HG02870 (cell line): ENCODE measurements around the gene KCNIP1.
"Not testable (repeated sequence)": the region's sequence is repeated elsewhere in the genome, so short reads cannot be mapped to it uniquely, and the experiment has no call there.

ENCODE experiments used
- ATAC-seq: cut with Tn5 transposase; IDR thresholded peaks from one replicate; pipeline ENCODE4 v1.9.1; 2021; ENCODE audit warnings: mild to moderate bottlenecking, moderate library complexity; ENCODE audit not compliant: unreplicated experiment

Gene KCNIP1

GRCh38 chr5:170745481-170746071 is 241.8 kb downstream of the KCNIP1 start:
- ATAC-seq: no peak

- no peak for ATAC-seq
Observed at GRCh38 chr5:170746075-170746960, 242.5 kb downstream of the KCNIP1 start.

- no peak for ATAC-seq
Observed at GRCh38 chr5:170746961-170747340, 243.1 kb downstream of the KCNIP1 start.

GRCh38 chr5:170747357-170747756 is 243.5 kb downstream of the KCNIP1 start:
- ATAC-seq: no peak

- no peak for ATAC-seq
Observed at GRCh38 chr5:170747851-170748250, 244.0 kb downstream of the KCNIP1 start.

GRCh38 chr5:170748951-170749471 is 245.2 kb downstream of the KCNIP1 start:
- no peak for ATAC-seq

GRCh38 chr5:170749911-170750431 is 246.2 kb downstream of the KCNIP1 start:
- ATAC-seq: no peak

GRCh38 chr5:170750791-170751190 is 247.0 kb downstream of the KCNIP1 start:
- ATAC-seq: no peak

- ATAC-seq: no peak
Observed at GRCh38 chr5:170751631-170752030, 247.8 kb downstream of the KCNIP1 start.

- ATAC-seq: no peak
Observed at GRCh38 chr5:170752257-170753215, 248.7 kb downstream of the KCNIP1 start.

- no peak for ATAC-seq
Observed at GRCh38 chr5:170753311-170753710, 249.5 kb downstream of the KCNIP1 start.

- not testable (repeated sequence) for ATAC-seq
Observed at GRCh38 chr5:170754508-170754907, 250.7 kb downstream of the KCNIP1 start.

GRCh38 chr5:170755679-170756456 is 252.0 kb downstream of the KCNIP1 start:
- no peak for ATAC-seq

- no peak for ATAC-seq
Observed at GRCh38 chr5:170756691-170757090, 252.9 kb downstream of the KCNIP1 start.

GRCh38 chr5:170757182-170757601 is 253.4 kb downstream of the KCNIP1 start:
- ATAC-seq: no peak

- ATAC-seq: no peak
Observed at GRCh38 chr5:170757669-170758068, 253.8 kb downstream of the KCNIP1 start.

GRCh38 chr5:170758481-170758880 is 254.7 kb downstream of the KCNIP1 start:
- ATAC-seq: no peak

GRCh38 chr5:170760113-170760512 is 256.3 kb downstream of the KCNIP1 start:
- no peak for ATAC-seq

GRCh38 chr5:170761048-170761707 is 257.4 kb downstream of the KCNIP1 start:
- no peak for ATAC-seq
